GM23338 (cell line): ENCODE results near the gene SRXN1.

ENCODE experiments used
- CREB1 ChIP-seq: fragments of 250-450 bp; sonication (Bioruptor Pico); IDR thresholded peaks from 2 replicates; pipeline ENCODE4 v1.5.0; 2020; ENCODE audit warnings: low read depth, mild to moderate bottlenecking, moderate library complexity
- CTCF ChIP-seq, 2 experiments: fragments of 200-600 bp in 1 of 2; sonication (generic) in 1 of 2; conservative IDR thresholded peaks; 2 replicates each; pipeline versions ENCODE4 v1.5.1 to v1.6.1; 2016 to 2017; ENCODE audit warnings: antibody characterized with exemption in 2 of 2, low read depth in 2 of 2, mild to moderate bottlenecking in 2 of 2, moderate library complexity in 1 of 2
- EZH2 ChIP-seq: fragments of 200-600 bp; sonication (generic); IDR thresholded peaks from one replicate; pipeline ENCODE4 v1.8.0; 2017; ENCODE audit warnings: antibody characterized with exemption, mild to moderate bottlenecking, low read depth; ENCODE audit not compliant: unreplicated experiment
- EZH2phosphoT487 ChIP-seq: fragments of 200-600 bp; sonication (generic); IDR thresholded peaks from one replicate; pipeline ENCODE4 v1.8.1; 2018; ENCODE audit warnings: antibody characterized with exemption; ENCODE audit not compliant: unreplicated experiment
- JUNB ChIP-seq: IDR thresholded peaks from one replicate; pipeline ENCODE4 v1.6.1; 2016; ENCODE audit warnings: antibody characterized with exemption; ENCODE audit not compliant: unreplicated experiment
- POLR2AphosphoS5 ChIP-seq: IDR thresholded peaks from 2 replicates; pipeline ENCODE4 v1.6.1; 2016; ENCODE audit warnings: antibody characterized with exemption, low read depth

DNA sequence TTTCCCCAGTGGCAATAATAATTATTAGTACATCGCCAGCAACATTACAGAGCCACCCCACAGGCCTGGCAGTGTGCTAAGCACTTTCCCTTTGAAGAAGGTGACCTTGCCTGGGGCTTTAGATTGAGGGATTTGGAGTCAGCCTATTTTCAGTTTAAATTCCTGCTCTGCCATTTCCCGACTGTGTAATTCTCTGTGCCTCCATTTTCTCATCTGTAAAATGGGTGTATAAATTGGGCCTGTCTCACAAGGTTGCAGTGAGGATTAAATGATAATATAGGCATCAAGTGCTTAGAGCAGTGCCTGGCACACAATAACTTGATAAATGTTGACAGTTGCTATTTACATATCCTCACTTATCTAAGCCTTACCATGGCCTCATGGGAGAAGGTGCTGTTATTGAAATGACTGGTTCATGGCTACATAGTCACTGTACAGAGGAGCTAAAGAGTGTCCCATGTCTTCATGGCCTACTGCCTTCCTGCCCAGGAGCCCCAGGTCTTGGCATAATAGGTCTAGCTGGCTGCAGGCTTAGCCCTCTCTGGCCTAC lies 27.7 kb upstream of the SRXN1 start:
- TF ChIP-seq CREB1 (no peak), CTCF (conservative IDR thresholded peaks at IDR 0.05; ENCODE audit: low read depth in 2 of 2) (no peak), JUNB (no peak), POLR2AphosphoS5 (no peak), EZH2 (no peak), EZH2phosphoT487 (no peak)
